Aorta (tissue), 5 donors: ENCODE results near the gene COL9A1. TPM values are rescaled to one million over a fixed set of nuclear protein-coding genes. Genes with fewer than 3 reads are reported as not detected.

Experiments
- ATAC-seq: fragments of 200-7000 bp; cut with Tn5 transposase; one replicate; pipeline ENCODE4 v1.9.1; 2022; ENCODE audit warnings: moderate library complexity; ENCODE audit not compliant: low FRiP score
- DNase-seq, 2 donors: peaks; one replicate each; pipeline ENCODE4 v3.0.0-alpha.2; 2020
- H3K27ac ChIP-seq, 2 donors: one replicate each; pipeline ENCODE4 v1.5.1; 2013; ENCODE audit warnings: low read length in 2 of 2, mild to moderate bottlenecking in 2 of 2, moderate library complexity in 2 of 2, control low read depth in 1 of 2, inconsistent platforms in 1 of 2, low read depth in 1 of 2
- H3K27me3 ChIP-seq, 2 donors: one replicate each; pipeline ENCODE4 v1.6.1; 2013; ENCODE audit warnings: control low read depth in 1 of 2, low read length in 1 of 2, mild to moderate bottlenecking in 1 of 2, moderate library complexity in 1 of 2; ENCODE audit not compliant: insufficient read depth in 2 of 2, control insufficient read depth in 1 of 2
- H3K36me3 ChIP-seq, 2 donors: one replicate each; pipeline ENCODE4 v1.6.1; 2013; ENCODE audit warnings: control low read depth in 1 of 2, low read length in 1 of 2, mild to moderate bottlenecking in 1 of 2; ENCODE audit not compliant: insufficient read depth in 2 of 2, control insufficient read depth in 1 of 2
- H3K4me1 ChIP-seq, 2 donors: one replicate each; pipeline ENCODE4 v1.6.1; 2013; ENCODE audit warnings: low read length in 2 of 2, control low read depth in 1 of 2, mild to moderate bottlenecking in 1 of 2, moderate library complexity in 1 of 2; ENCODE audit not compliant: insufficient read depth in 2 of 2, control insufficient read depth in 1 of 2
- H3K4me3 ChIP-seq, 2 donors: one replicate each; pipeline ENCODE4 v1.5.1; 2013; ENCODE audit warnings: low read length in 2 of 2, control low read depth in 1 of 2, mild to moderate bottlenecking in 1 of 2
- H3K9me3 ChIP-seq: one replicate; pipeline ENCODE4 v1.6.1; 2013; ENCODE audit warnings: mild to moderate bottlenecking, low read length; ENCODE audit not compliant: control insufficient read depth
- WGBS, 2 donors: extraction: QIAGEN DNeasy Blood & Tissue Kit; methylation state at CpG; one replicate each; pipeline ENCODE4 v1.1.7; 2013; 5-methylcytosine and 5-hydroxymethylcytosine counted together
- intact Hi-C, 2 donors: fragments of 100-400 bp; cut with DNase I; formaldehyde crosslinking; loops; one replicate each; pipeline versions ENCODE4 v1.14.2 to v1.15.0; 2022
- polyA plus RNA-seq, 2 donors: library from polyadenylated mRNA; stranded (reverse); fragments of 200-250 nt; gene quantifications; one replicate each; pipeline ENCODE4 v1.2.3, GENCODE V29; 2013
- total RNA-seq, 2 donors: library from RNA; stranded (reverse); fragmentation: NEBNext Ultra II Directional; extraction: Animal tissue kit (Norgen Biotek cat#: 25700); gene quantifications; one replicate each; pipeline ENCODE4 v1.2.1, GENCODE V29; 2021
- donor health status: healthy with polysubstance abuse.
- donor health status: Bipolar disorder and iron deficiency.
- donor health status: DM: no; HTN: no; CAD: no.
- donor health status: DM: no; HTN: no; CAD: no.
- donor health status: DM: yes; HTN: yes; CAD: no.

COL9A1 gene
- total and polyA plus RNA-seq, 4 donors: 1.3 TPM; not detected in 3

DNA sequence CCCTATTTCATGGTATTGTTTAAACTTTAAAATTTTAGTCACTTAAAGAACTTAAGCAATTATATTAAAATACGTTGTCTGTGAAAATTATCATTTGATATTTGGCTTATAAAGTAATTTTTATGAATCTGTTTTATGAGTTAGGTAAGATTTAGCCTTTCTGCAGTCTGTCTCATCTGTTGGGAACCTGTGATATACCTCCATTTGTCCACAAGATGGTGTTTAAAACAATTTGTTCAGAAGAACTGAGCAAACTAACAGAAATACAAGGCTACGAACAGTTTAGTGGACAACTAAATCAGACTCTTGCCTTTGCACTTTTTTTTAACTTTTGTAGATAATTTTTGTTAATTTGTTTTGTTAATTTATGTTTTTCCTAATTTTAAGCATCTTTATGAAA lies 92.4 kb downstream of the COL9A1 start:
- DNase-seq (no peak), ATAC-seq (no peak)
- Histone ChIP-seq H3K4me1 (no peaks in the 10 kb centered on the region), H3K9me3 (no peaks in the 10 kb centered on the region), H3K27ac (no peak overlapping the region), H3K36me3 (no peaks in the 10 kb centered on the region), H3K4me3 (no peak overlapping the region), H3K27me3 (no peaks in the 10 kb centered on the region)
- 59 to 64% methylated on average over 2 of the region's 2 CpGs for WGBS, 2 donors
- intact Hi-C loops: no loop called here

GRCh38 chr6:70208235-70208790 lies 94.6 kb downstream of the COL9A1 start:
- Histone ChIP-seq H3K4me1 (no peaks in the 10 kb centered on the region), H3K4me3 (no peak overlapping the region), H3K27ac (no peak overlapping the region), H3K27me3 (no peaks in the 10 kb centered on the region), H3K36me3 (no peaks in the 10 kb centered on the region), H3K9me3 (no peaks in the 10 kb centered on the region)
- intact Hi-C loops: no loop called here
- WGBS, 2 donors: 68% methylated on average over 1 of the region's 1 CpG
- DNase-seq: no peak
- ATAC-seq: no peak

- intact Hi-C loops: no loop called here
- Histone ChIP-seq H3K27ac (no peak overlapping the region), H3K9me3 (no peaks in the 10 kb centered on the region), H3K4me1 (no peaks in the 10 kb centered on the region), H3K27me3 (no peaks in the 10 kb centered on the region), H3K4me3 (no peak overlapping the region), H3K36me3 (no peaks in the 10 kb centered on the region)
- ATAC-seq (no peak), DNase-seq (no peak)
- WGBS, 2 donors: 67 to 70% methylated on average over 2 of the region's 2 CpGs
Observed at GRCh38 chr6:70198785-70199184, 104.1 kb downstream of the COL9A1 start.

GRCh38 chr6:70196531-70196930 lies 106.4 kb downstream of the COL9A1 start:
- intact Hi-C loops: no loop called here
- DNase-seq: no peak
- ATAC-seq: no peak
- Histone ChIP-seq H3K27me3 (no peaks in the 10 kb centered on the region), H3K4me1 (no peaks in the 10 kb centered on the region), H3K27ac (no peak overlapping the region), H3K4me3 (no peak overlapping the region), H3K36me3 (no peaks in the 10 kb centered on the region), H3K9me3 (no peaks in the 10 kb centered on the region)
- 77 to 78% methylated on average over 2 of the region's 2 CpGs for WGBS, 2 donors

DNA sequence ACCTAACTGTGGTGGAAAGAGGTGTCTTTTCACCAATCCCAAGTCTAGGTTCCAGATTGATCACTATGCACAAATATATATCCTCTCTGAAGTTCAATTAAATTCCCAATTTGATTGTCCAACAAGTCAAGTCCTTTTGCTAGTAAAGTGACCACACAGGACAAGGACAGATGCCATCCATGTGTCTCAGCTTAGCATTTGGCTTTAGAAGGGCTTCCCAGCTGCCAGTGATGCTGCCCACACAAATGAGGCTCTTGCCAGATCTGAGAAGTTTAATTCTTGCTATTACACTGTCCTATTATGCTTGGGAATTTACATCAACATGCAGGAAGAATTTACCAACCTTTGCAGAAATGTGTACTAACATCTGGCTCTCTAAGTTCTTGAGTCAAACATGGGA lies 108.5 kb downstream of the COL9A1 start:
- Histone ChIP-seq H3K4me1 (no peaks in the 10 kb centered on the region), H3K27ac (no peak overlapping the region), H3K4me3 (no peak overlapping the region), H3K27me3 (no peaks in the 10 kb centered on the region), H3K9me3 (no peaks in the 10 kb centered on the region), H3K36me3 (no peaks in the 10 kb centered on the region)
- intact Hi-C loops: no loop called here
- DNase-seq (no peak), ATAC-seq (no peak)

GRCh38 chr6:70188202-70188601 lies 114.7 kb downstream of the COL9A1 start:
- no peak overlapping the region for H3K27ac ChIP-seq
- H3K27me3 ChIP-seq: no peaks in the 10 kb centered on the region
- no peak overlapping the region for H3K4me3 ChIP-seq
- DNase-seq (no peak), ATAC-seq (no peak)
- H3K9me3 ChIP-seq: no peaks in the 10 kb centered on the region
- no peaks in the 10 kb centered on the region for H3K4me1 ChIP-seq
- intact Hi-C loops: no loop called here
- no peaks in the 10 kb centered on the region for H3K36me3 ChIP-seq
- WGBS, 2 donors: 74 to 77% methylated on average over 6 of the region's 6 CpGs

- DNase-seq (no peak), ATAC-seq (no peak)
- Histone ChIP-seq H3K27ac (no peak overlapping the region), H3K36me3 (no peaks in the 10 kb centered on the region), H3K27me3 (no peaks in the 10 kb centered on the region), H3K4me3 (no peak overlapping the region), H3K9me3 (no peaks in the 10 kb centered on the region), H3K4me1 (no peaks in the 10 kb centered on the region)
- intact Hi-C loops: no loop called here
- 81 to 82% methylated on average over 1 of the region's 1 CpG for WGBS, 2 donors
Observed at GRCh38 chr6:70186461-70186860, 116.4 kb downstream of the COL9A1 start.

DNA sequence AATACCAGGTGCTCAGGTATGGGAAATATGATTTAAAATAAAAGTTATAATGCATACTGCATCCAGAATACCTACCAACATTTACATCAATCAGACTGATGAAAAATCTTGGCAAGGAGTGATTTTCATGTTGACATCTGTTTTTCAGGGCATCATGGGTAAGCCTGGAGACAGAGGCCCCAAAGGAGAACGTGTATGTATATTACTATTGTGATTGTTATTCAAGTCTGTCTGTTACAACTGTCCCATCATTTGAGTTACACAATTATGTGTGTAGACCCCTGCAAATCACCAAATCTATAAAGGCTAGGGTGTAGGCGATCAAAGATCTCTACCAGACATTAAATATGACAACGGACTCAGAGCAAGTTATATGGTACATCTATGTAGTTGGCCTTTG lies 118.2 kb downstream of the COL9A1 start:
- ATAC-seq (no peak), DNase-seq (no peak)
- intact Hi-C loops: no loop called here
- Histone ChIP-seq H3K27me3 (peaks cover 0 to 1% of the 10 kb centered on the region in 2 donors), H3K27ac (no peak overlapping the region), H3K4me1 (no peaks in the 10 kb centered on the region), H3K36me3 (no peaks in the 10 kb centered on the region), H3K9me3 (no peaks in the 10 kb centered on the region), H3K4me3 (no peak overlapping the region)
- 79 to 83% methylated on average over 3 of the region's 3 CpGs for WGBS, 2 donors

DNA sequence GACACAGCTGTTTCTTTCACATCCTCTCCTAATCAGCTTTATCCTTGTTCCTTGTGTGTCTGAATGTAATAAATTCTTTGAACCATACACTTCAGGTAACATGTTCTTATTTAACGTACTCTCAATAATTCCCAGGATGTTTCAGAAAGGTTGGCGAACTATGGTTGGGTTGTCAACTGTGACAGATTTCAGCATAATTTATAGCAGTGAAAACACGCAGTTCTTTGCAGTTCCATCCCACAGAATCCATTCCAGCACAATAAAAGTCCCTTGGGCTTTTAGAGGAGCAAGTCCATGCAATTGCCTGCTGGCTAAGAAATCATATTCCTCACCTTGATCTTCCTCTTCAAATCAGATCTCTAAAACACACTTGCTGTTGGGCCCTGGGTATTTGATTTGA lies 119.3 kb downstream of the COL9A1 start:
- no peak overlapping the region for H3K4me3 ChIP-seq
- no peaks in the 10 kb centered on the region for H3K36me3 ChIP-seq
- H3K27ac ChIP-seq: no peak overlapping the region
- intact Hi-C loops: no loop called here
- peaks cover 0 to 1% of the 10 kb centered on the region in 2 donors for H3K27me3 ChIP-seq
- H3K4me1 ChIP-seq: no peaks in the 10 kb centered on the region
- WGBS, 2 donors: 36 to 44% methylated on average over 3 of the region's 3 CpGs
- no peaks in the 10 kb centered on the region for H3K9me3 ChIP-seq
- ATAC-seq (no peak), DNase-seq (no peak)
